Measurements from ENCODE around the gene ACOT12. TPM values are rescaled to one million over a fixed set of nuclear protein-coding genes. Genes with fewer than 3 reads are reported as not detected.

The ACOT12 gene
- total and polyA plus RNA-seq, 8 donors, result 0.15 to 0.77 (median 0.34) TPM; not detected in 2

DNA sequence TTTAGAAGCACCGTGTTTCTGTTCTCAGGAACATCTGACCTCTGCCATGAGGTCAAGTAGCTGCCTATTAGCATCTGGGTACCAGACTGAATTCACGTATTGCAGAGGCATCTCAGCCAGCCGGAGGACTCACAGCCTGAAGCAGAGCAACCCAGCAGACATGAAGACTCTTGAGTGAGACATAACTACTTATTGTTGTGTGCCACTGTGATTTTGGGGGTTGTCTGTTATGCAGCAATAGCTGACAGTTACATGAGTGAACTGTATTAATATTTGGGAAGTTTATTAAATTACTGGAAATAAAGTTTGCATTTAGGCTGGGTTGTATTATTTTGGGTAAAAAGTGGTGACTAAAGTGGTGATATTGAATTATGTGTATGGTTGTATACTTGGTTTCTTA, 1.3 kb upstream of the ACOT12 start:
- DNase-seq, result no peak
- H3K36me3 ChIP-seq, result no peaks in the 10 kb centered on the region
- TF ChIP-seq, protein P1, sequence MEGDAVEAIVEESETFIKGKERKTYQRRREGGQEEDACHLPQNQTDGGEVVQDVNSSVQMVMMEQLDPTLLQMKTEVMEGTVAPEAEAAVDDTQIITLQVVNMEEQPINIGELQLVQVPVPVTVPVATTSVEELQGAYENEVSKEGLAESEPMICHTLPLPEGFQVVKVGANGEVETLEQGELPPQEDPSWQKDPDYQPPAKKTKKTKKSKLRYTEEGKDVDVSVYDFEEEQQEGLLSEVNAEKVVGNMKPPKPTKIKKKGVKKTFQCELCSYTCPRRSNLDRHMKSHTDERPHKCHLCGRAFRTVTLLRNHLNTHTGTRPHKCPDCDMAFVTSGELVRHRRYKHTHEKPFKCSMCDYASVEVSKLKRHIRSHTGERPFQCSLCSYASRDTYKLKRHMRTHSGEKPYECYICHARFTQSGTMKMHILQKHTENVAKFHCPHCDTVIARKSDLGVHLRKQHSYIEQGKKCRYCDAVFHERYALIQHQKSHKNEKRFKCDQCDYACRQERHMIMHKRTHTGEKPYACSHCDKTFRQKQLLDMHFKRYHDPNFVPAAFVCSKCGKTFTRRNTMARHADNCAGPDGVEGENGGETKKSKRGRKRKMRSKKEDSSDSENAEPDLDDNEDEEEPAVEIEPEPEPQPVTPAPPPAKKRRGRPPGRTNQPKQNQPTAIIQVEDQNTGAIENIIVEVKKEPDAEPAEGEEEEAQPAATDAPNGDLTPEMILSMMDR (IDR thresholded peaks at IDR 0.05), result no peak
- no peak for ATAC-seq
- H3K4me1 ChIP-seq, result peaks cover 0 to 11% of the 10 kb centered on the region in 2 donors
- H3K27ac ChIP-seq, result no peak overlapping the region
- peaks cover 0 to 2% of the 10 kb centered on the region in 2 donors for H3K9me3 ChIP-seq
- H3K4me3 ChIP-seq, result no peak overlapping the region
- peaks cover 19 to 67% of the 10 kb centered on the region in 2 donors for H3K27me3 ChIP-seq
- intact Hi-C loops (cut with DNase I), result no loop called here

DNA sequence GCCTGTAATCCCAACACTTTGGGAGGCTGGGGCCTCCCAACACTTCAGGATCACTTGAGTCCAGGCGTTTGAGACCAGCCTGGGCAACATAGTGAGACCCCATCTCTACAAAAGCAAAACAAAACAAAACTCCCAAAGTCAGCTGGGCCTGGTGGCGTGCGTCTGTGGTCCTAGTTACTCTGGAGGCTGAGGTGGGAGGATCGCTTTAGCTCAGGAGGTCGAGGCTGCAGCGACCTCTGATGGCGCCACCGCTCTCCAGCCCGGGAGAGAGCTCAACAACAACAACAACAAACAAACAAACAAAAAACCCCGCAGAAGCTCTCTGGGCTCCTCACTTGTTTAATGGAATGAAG, 528 bp downstream of the ACOT12 start:
- peaks cover 0 to 2% of the 10 kb centered on the region in 2 donors for H3K9me3 ChIP-seq
- no peaks in the 10 kb centered on the region for H3K36me3 ChIP-seq
- TF ChIP-seq, protein P1 (IDR thresholded peaks at IDR 0.05), result no peak
- intact Hi-C loops (cut with DNase I), result no loop called here
- H3K27me3 ChIP-seq, result peaks cover 19 to 73% of the 10 kb centered on the region in 2 donors
- H3K4me1 ChIP-seq, result peaks cover 0 to 11% of the 10 kb centered on the region in 2 donors
- H3K4me3 ChIP-seq, result peak overlapping the region in 1 of 2 donors; percentile 30
- ATAC-seq (no peak), DNase-seq (no peak)
- no peak overlapping the region for H3K27ac ChIP-seq

DNA sequence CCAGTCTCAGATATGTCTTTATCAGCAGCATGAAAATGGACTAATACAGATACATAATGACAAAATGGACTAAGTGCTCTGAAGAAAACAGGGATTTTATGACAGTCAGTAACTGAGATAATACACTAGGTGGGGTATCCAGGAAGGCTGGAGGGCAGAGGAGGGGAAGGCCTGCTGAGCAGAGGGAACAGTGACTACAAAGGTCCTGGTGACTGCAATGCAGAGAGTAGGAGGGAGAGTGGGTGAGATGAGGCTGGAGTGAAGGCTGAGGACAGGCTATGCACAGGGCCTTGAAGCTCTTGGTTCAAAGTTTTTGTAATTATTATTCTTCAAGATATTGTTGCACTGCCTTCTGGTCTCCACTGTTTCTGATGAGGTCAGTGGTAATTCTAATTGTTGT, 4.9 kb downstream of the ACOT12 start:
- TF ChIP-seq, protein P1 (IDR thresholded peaks at IDR 0.05), result no peak
- H3K9me3 ChIP-seq, result no peaks in the 10 kb centered on the region
- no peaks in the 10 kb centered on the region for H3K36me3 ChIP-seq
- H3K4me1 ChIP-seq, result peaks cover 0 to 7% of the 10 kb centered on the region in 2 donors
- ATAC-seq (no peak), DNase-seq (no peak)
- H3K27me3 ChIP-seq, result peaks cover 13 to 43% of the 10 kb centered on the region in 2 donors
- no peak overlapping the region for H3K27ac ChIP-seq
- no peak overlapping the region for H3K4me3 ChIP-seq
- intact Hi-C loops (cut with DNase I), result no loop called here

DNA sequence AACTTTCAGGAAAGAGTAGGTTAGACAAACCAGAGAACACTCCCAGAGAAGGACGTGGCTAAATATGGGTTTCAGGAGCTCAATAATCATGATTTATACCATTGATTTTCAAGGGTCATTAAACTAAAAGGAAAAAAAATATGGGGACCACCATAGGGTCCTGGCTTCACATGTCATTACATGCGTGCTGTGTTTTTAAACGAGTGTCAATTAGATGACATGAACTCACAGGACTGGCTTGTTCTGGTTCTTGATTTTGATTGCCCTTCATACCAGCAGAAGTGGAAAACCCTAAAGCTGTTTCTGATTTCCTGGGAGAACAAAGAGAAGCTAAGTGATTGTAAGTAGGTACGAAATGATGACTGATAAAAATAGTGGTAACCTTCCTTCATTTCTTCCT, 5.8 kb downstream of the ACOT12 start:
- no peak overlapping the region for H3K27ac ChIP-seq
- H3K36me3 ChIP-seq, result no peaks in the 10 kb centered on the region
- no peaks in the 10 kb centered on the region for H3K9me3 ChIP-seq
- DNase-seq (no peak), ATAC-seq (no peak)
- intact Hi-C loops (cut with DNase I), result no loop called here
- H3K4me3 ChIP-seq, result no peak overlapping the region
- no peaks in the 10 kb centered on the region for H3K4me1 ChIP-seq
- H3K27me3 ChIP-seq, result peaks cover 9 to 34% of the 10 kb centered on the region in 2 donors
- TF ChIP-seq, protein P1 (IDR thresholded peaks at IDR 0.05), result no peak

DNA sequence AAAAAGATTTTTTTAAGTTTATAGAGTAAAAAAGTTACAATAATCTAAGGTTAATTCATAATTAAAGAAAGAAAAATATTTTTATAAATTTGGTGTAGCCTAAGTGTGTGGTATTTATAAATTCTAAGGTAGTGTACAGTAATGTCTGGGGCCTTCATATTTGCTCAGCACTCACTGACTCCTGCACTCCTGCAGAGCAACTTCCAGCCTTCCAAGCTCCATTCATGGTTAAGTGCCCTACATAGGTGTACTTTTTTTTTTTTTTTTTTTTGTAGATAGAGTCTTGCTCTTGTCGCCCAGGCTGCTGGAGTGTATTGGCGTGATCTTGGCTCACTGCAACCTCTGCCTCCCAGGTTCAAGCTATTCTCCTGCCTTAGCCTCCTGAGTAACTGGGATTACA, 10.1 kb downstream of the ACOT12 start:
- Histone ChIP-seq H3K4me1 (no peaks in the 10 kb centered on the region), H3K27me3 (no peaks in the 10 kb centered on the region), H3K27ac (no peak overlapping the region), H3K36me3 (no peaks in the 10 kb centered on the region), H3K4me3 (no peak overlapping the region), H3K9me3 (no peaks in the 10 kb centered on the region)
- intact Hi-C loops (cut with DNase I), result no loop called here
- TF ChIP-seq, protein P1 (IDR thresholded peaks at IDR 0.05), result no peak
- ATAC-seq (peak; percentile 79), DNase-seq (peak in 1 of 4 donors; percentile 35)

Data from left lung (tissue), 10 donors.